Gastrocnemius medialis (tissue), 4 donors: ENCODE measurements around the gene CHMP6.

Experiments used
- POLR2A ChIP-seq, 2 donors: fragments of 450-650 bp; IDR thresholded peaks; one replicate each; pipeline ENCODE4 v1.6.1; 2017; ENCODE audit warnings: antibody characterized with exemption in 2 of 2, mild to moderate bottlenecking in 2 of 2, moderate library complexity in 2 of 2
- TF ChIP-seq, protein P1 (sequence below), 5 experiments: fragments of 450-650 bp in 3 of 5; fragments of 200-600 bp in 2 of 5; sonication (generic) in 2 of 5; IDR thresholded peaks in 4 of 5; conservative IDR thresholded peaks in 1 of 5; 1 replicate in 4 of 5; 2 replicates in 1 of 5; pipeline ENCODE4 v1.5.1; 2016 to 2019; ENCODE audit warnings: antibody characterized with exemption in 5 of 5, mild to moderate bottlenecking in 3 of 5, moderate library complexity in 3 of 5

GRCh38 chr17:80982426-80982974 is 9.1 kb upstream of the CHMP6 start:
- TF ChIP-seq, protein P1, sequence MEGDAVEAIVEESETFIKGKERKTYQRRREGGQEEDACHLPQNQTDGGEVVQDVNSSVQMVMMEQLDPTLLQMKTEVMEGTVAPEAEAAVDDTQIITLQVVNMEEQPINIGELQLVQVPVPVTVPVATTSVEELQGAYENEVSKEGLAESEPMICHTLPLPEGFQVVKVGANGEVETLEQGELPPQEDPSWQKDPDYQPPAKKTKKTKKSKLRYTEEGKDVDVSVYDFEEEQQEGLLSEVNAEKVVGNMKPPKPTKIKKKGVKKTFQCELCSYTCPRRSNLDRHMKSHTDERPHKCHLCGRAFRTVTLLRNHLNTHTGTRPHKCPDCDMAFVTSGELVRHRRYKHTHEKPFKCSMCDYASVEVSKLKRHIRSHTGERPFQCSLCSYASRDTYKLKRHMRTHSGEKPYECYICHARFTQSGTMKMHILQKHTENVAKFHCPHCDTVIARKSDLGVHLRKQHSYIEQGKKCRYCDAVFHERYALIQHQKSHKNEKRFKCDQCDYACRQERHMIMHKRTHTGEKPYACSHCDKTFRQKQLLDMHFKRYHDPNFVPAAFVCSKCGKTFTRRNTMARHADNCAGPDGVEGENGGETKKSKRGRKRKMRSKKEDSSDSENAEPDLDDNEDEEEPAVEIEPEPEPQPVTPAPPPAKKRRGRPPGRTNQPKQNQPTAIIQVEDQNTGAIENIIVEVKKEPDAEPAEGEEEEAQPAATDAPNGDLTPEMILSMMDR (IDR thresholded peaks at IDR 0.05 in 4 of 5, conservative IDR thresholded peaks at IDR 0.05 in 1 of 5): no peak
- TF ChIP-seq POLR2A (IDR thresholded peaks at IDR 0.05): no peak
